ENCODE measurements around the gene KATNA1.

DNA sequence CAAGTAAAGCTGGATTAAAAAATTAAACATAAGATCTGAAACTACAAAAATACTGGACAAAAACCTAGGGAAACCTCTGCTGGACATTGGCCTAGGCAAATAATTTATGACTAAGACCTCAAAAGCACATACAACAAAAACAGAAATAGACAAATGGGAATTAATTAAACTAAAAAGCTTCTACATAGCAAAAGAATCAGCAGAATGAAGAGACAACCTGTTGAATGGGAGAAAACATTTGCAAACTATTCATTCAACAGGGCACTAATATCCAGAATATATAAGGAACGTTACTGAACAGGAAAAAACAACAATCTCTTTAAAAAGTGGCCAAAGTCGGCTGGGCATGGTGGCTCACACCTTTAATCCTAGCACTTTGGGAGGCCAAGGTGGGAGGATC lies 89.1 kb downstream of the KATNA1 start:
- TF ChIP-seq MYC (IDR thresholded peaks at IDR 0.05; ENCODE audit: low read depth, low read length) (no peak), POLR2A (IDR thresholded peaks at IDR 0.05; ENCODE audit: low read depth, low read length) (no peak), JUN (IDR thresholded peaks at IDR 0.05; ENCODE audit: borderline replicate concordance, insufficient read depth, insufficient read length, low read depth) (no peak), POLR2AphosphoS5 (IDR thresholded peaks at IDR 0.05; ENCODE audit: insufficient read depth, low read depth, low read length) (no peak), EZH2 (IDR thresholded peaks at IDR 0.05; ENCODE audit: borderline replicate concordance, low read depth, low read length, severe bottlenecking) (no peak)
- TF ChIP-seq, protein P1, sequence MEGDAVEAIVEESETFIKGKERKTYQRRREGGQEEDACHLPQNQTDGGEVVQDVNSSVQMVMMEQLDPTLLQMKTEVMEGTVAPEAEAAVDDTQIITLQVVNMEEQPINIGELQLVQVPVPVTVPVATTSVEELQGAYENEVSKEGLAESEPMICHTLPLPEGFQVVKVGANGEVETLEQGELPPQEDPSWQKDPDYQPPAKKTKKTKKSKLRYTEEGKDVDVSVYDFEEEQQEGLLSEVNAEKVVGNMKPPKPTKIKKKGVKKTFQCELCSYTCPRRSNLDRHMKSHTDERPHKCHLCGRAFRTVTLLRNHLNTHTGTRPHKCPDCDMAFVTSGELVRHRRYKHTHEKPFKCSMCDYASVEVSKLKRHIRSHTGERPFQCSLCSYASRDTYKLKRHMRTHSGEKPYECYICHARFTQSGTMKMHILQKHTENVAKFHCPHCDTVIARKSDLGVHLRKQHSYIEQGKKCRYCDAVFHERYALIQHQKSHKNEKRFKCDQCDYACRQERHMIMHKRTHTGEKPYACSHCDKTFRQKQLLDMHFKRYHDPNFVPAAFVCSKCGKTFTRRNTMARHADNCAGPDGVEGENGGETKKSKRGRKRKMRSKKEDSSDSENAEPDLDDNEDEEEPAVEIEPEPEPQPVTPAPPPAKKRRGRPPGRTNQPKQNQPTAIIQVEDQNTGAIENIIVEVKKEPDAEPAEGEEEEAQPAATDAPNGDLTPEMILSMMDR (IDR thresholded peaks at IDR 0.05; ENCODE audit: extremely low read depth in 1 of 2, insufficient read depth in 1 of 2, low read depth in 1 of 2, low read length in 2 of 2), result no peak
- TF ChIP-seq, protein P2, sequence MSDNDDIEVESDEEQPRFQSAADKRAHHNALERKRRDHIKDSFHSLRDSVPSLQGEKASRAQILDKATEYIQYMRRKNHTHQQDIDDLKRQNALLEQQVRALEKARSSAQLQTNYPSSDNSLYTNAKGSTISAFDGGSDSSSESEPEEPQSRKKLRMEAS (IDR thresholded peaks at IDR 0.05; ENCODE audit: insufficient read depth, insufficient read length), result no peak

Data from endothelial cell of umbilical vein (primary cell).